Neuron (in vitro differentiated cells): ENCODE measurements around the gene SEMA3E.

Experiments used
- H2AFZ ChIP-seq: one replicate; pipeline ENCODE4 v1.6.1; 2013; ENCODE audit warnings: low read depth, mild to moderate bottlenecking, inconsistent platforms, low read length, moderate library complexity
- H3K27me3 ChIP-seq: one replicate; pipeline ENCODE4 v1.6.1; 2013; ENCODE audit warnings: low read length; ENCODE audit not compliant: insufficient read depth
- H3K36me3 ChIP-seq: one replicate; pipeline ENCODE4 v1.6.1; 2013; ENCODE audit warnings: low read length; ENCODE audit not compliant: insufficient read depth
- H3K4me1 ChIP-seq: one replicate; pipeline ENCODE4 v1.6.1; 2013; ENCODE audit warnings: low read length; ENCODE audit not compliant: insufficient read depth
- H3K4me3 ChIP-seq: 2 replicates; pipeline ENCODE4 v1.5.1; 2013; ENCODE audit warnings: mild to moderate bottlenecking, low read length, moderate library complexity
- H3K9me3 ChIP-seq: one replicate; pipeline ENCODE4 v1.6.1; 2013; ENCODE audit warnings: low read length

Gene SEMA3E

DNA sequence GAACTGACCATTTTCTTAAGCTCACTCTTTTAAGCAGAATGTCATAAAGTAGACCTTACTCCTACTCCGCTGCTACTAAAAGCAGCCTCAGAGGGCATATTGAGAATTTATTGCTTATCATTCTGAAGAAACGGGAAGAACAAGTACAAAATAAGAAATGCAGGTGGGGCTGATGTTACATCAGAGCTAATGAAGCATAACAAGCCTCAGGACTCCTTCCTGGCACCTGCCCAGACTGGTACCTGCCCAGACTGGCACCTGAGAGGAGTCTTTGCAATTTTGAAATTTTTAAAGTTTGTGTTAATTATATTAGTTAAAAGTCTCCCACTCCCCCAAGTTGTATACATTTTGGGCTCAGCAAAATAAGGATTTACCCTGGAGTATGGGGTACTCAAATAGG is 162.4 kb downstream of the SEMA3E start:
- Histone ChIP-seq H3K4me1 (no peaks in the 10 kb centered on the region), H3K9me3 (no peaks in the 10 kb centered on the region), H2AFZ (no peak overlapping the region), H3K36me3 (no peaks in the 10 kb centered on the region), H3K27me3 (no peaks in the 10 kb centered on the region), H3K4me3 (no peak overlapping the region)

GRCh38 chr7:83484826-83485225 is 164.1 kb downstream of the SEMA3E start:
- no peak overlapping the region for H2AFZ ChIP-seq
- no peaks in the 10 kb centered on the region for H3K4me1 ChIP-seq
- no peaks in the 10 kb centered on the region for H3K9me3 ChIP-seq

GRCh38 chr7:83484266-83484665 is 164.7 kb downstream of the SEMA3E start:
- H3K9me3 ChIP-seq, result no peaks in the 10 kb centered on the region
- H2AFZ ChIP-seq, result no peak overlapping the region
- H3K27me3 ChIP-seq, result no peaks in the 10 kb centered on the region
- no peaks in the 10 kb centered on the region for H3K4me1 ChIP-seq
- no peak overlapping the region for H3K4me3 ChIP-seq
- H3K36me3 ChIP-seq, result no peaks in the 10 kb centered on the region

More at GRCh38 chr7:83484826-83485225, 164.1 kb downstream of the SEMA3E start:
- no peaks in the 10 kb centered on the region for H3K36me3 ChIP-seq
- no peak overlapping the region for H3K4me3 ChIP-seq
- no peaks in the 10 kb centered on the region for H3K27me3 ChIP-seq

DNA sequence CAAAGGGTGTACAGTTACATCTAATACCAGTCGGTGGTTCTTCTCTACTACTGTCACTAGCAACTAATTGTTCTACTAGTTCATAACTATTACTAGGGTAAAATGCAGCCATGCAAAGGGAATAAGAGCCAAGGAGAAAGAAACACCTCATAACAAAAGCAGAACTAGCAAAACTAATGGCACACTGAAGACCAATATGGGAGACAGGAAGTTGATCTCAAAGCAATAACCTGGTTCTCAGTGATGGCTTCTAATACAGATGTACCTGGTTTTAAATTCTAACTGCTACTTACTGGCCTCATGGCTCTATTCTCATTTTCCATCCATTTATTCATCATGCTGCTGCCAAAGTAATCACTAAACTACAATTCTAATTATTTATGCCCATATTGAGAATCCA is 170.3 kb downstream of the SEMA3E start:
- no peak overlapping the region for H2AFZ ChIP-seq
- no peaks in the 10 kb centered on the region for H3K4me1 ChIP-seq
- no peaks in the 10 kb centered on the region for H3K36me3 ChIP-seq
- H3K9me3 ChIP-seq, result no peaks in the 10 kb centered on the region
- H3K4me3 ChIP-seq, result no peak overlapping the region
- H3K27me3 ChIP-seq, result no peaks in the 10 kb centered on the region

DNA sequence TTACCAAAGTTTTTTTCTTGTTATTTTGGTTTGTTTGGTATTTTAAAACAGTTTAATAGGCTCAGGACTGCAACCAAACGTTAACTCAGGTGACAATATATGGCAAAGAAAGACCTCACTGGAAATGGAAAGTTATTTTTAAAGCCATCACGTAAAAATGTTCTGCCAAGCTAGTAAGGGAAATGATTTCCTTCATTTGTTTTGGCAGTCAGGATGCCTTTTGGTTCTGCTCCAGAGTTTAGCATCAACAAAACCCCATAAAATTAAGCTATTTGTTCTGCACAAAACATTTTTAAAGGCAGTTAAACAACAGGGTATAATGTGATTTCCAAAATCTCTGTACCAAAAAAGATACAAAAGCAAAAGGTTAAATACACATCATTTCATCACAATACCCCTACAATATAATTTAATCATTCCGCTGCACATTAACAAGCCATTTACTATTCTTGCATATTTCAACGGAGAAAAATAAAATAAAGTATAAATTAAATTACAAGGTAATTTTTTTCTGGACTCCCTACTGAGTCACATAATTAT is 172.4 kb downstream of the SEMA3E start:
- H2AFZ ChIP-seq, result no peak overlapping the region
- no peaks in the 10 kb centered on the region for H3K9me3 ChIP-seq
- no peaks in the 10 kb centered on the region for H3K4me1 ChIP-seq
- no peaks in the 10 kb centered on the region for H3K27me3 ChIP-seq
- no peaks in the 10 kb centered on the region for H3K36me3 ChIP-seq
- H3K4me3 ChIP-seq, result no peak overlapping the region

- no peaks in the 10 kb centered on the region for H3K4me1 ChIP-seq
- no peak overlapping the region for H3K4me3 ChIP-seq
- H2AFZ ChIP-seq, result no peak overlapping the region
- no peaks in the 10 kb centered on the region for H3K9me3 ChIP-seq
- H3K36me3 ChIP-seq, result no peaks in the 10 kb centered on the region
- no peaks in the 10 kb centered on the region for H3K27me3 ChIP-seq
These were observed 173.5 kb downstream of the SEMA3E start for GRCh38 chr7:83475420-83475819.

GRCh38 chr7:83472376-83472775 is 176.6 kb downstream of the SEMA3E start:
- no peaks in the 10 kb centered on the region for H3K27me3 ChIP-seq
- H3K9me3 ChIP-seq, result no peaks in the 10 kb centered on the region
- no peaks in the 10 kb centered on the region for H3K36me3 ChIP-seq
- peaks cover 10% of the 10 kb centered on the region for H3K4me1 ChIP-seq
- no peak overlapping the region for H3K4me3 ChIP-seq
- H2AFZ ChIP-seq, result no peak overlapping the region

DNA sequence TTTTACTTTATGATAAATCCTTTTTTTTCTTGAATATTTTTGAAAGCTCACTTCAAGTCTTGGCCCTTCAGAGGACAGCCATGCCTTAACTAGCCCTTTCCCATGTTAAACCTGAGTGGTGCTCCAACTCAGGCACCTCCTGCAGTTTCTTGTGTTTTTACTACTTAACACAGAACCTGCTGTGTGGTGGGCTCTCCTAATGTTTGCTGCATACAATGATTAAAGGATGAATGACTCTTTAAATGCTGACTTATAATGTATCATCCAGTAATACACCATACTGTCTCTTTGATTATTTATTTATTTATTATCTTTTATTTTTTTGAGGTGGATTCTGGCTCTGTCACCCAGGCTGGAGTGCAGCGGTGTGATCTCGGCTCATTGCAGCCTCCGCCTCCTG is 179.4 kb downstream of the SEMA3E start:
- no peak overlapping the region for H2AFZ ChIP-seq

DNA sequence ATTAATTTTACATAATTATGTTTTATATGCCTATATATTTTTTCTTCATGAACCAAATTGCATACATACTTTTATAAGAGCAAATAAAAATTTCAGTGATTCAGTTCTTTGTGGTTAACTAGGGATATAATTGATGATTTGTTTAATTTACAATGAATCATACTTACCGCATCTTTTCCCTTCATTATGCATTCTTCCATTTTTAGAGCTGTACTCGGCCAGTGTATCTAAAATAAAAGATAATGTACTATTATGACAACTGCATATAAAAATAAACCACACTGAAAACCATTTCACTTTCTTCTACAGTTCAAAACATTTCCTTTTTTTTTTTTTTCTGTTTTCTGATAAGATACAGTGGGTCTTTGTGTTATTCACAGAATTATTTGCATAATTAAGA is 179.9 kb downstream of the SEMA3E start:
- Histone ChIP-seq H3K4me3 (no peak overlapping the region), H3K4me1 (peaks cover 10% of the 10 kb centered on the region), H3K36me3 (no peaks in the 10 kb centered on the region), H2AFZ (no peak overlapping the region), H3K9me3 (no peaks in the 10 kb centered on the region), H3K27me3 (no peaks in the 10 kb centered on the region)

More for the DNA sequence above, 179.4 kb downstream of the SEMA3E start:
- H3K27me3 ChIP-seq, result no peaks in the 10 kb centered on the region
- H3K9me3 ChIP-seq, result no peaks in the 10 kb centered on the region
- H3K36me3 ChIP-seq, result no peaks in the 10 kb centered on the region
- H3K4me1 ChIP-seq, result peaks cover 10% of the 10 kb centered on the region
- no peak overlapping the region for H3K4me3 ChIP-seq

- Histone ChIP-seq H3K9me3 (no peaks in the 10 kb centered on the region), H3K36me3 (no peaks in the 10 kb centered on the region), H3K4me3 (no peak overlapping the region), H3K4me1 (peaks cover 10% of the 10 kb centered on the region), H3K27me3 (no peaks in the 10 kb centered on the region), H2AFZ (no peak overlapping the region)
These were observed 180.6 kb downstream of the SEMA3E start for GRCh38 chr7:83468251-83468739.

GRCh38 chr7:83467493-83467892 is 181.4 kb downstream of the SEMA3E start:
- no peaks in the 10 kb centered on the region for H3K9me3 ChIP-seq
- no peaks in the 10 kb centered on the region for H3K36me3 ChIP-seq
- H3K4me3 ChIP-seq, result no peak overlapping the region
- no peaks in the 10 kb centered on the region for H3K27me3 ChIP-seq
- no peak overlapping the region for H2AFZ ChIP-seq
- H3K4me1 ChIP-seq, result peaks cover 10% of the 10 kb centered on the region

GRCh38 chr7:83466956-83467355 is 182.0 kb downstream of the SEMA3E start:
- H3K9me3 ChIP-seq, result no peaks in the 10 kb centered on the region
- no peaks in the 10 kb centered on the region for H3K36me3 ChIP-seq
- H3K27me3 ChIP-seq, result no peaks in the 10 kb centered on the region
- H3K4me3 ChIP-seq, result no peak overlapping the region
- H2AFZ ChIP-seq, result no peak overlapping the region
- peaks cover 10% of the 10 kb centered on the region for H3K4me1 ChIP-seq

GRCh38 chr7:83466187-83466923 is 182.6 kb downstream of the SEMA3E start:
- H3K9me3 ChIP-seq, result no peaks in the 10 kb centered on the region
- H3K4me1 ChIP-seq, result peaks cover 10% of the 10 kb centered on the region
- H3K36me3 ChIP-seq, result no peaks in the 10 kb centered on the region
- no peak overlapping the region for H2AFZ ChIP-seq
- no peaks in the 10 kb centered on the region for H3K27me3 ChIP-seq
- H3K4me3 ChIP-seq, result no peak overlapping the region
